ENCODE data around the gene HSD17B11. TPM values are rescaled to one million over a fixed set of nuclear protein-coding genes. Genes with fewer than 3 reads are reported as not detected.
"Not testable (repeated sequence)": the region's sequence is repeated elsewhere in the genome, so short reads cannot be mapped to it uniquely, and the experiment has no call there.

The HSD17B11 gene
- total RNA-seq, 1 donor from 2014 or later, result 26.2 TPM

- ATAC-seq (ENCODE audit: low read depth), result no peak
- no peaks in the 10 kb centered on the region for H3K36me3 Mint-ChIP-seq (ENCODE audit: low read depth)
- H3K4me3 Mint-ChIP-seq, result no peak within 1 kb of the TSS
- TF ChIP-seq CTCF (IDR thresholded peaks at IDR 0.05), result no peak
- H3K4me1 Mint-ChIP-seq, result no peaks in the 10 kb centered on the region
- no peaks in the 10 kb centered on the region for H3K27me3 Mint-ChIP-seq
- no peak within 1 kb of the TSS for H3K27ac Mint-ChIP-seq
- ChIA-PET CTCF (no interaction called here), POLR2A (no interaction called here)
- intact Hi-C loops (cut with micrococcal nuclease), result no loop called here
- no peaks in the 10 kb centered on the region for H3K9me3 Mint-ChIP-seq
- DNase-seq, result no peak
Measured at GRCh38 chr4:87322754-87323153, 68.2 kb downstream of the HSD17B11 start, which contains the start of gene HSD17B13. Gene HSD17B13 (minus strand): TSS chr4:87322882. CDS start chr4:87322841, 41 bp downstream.

- intact Hi-C loops (cut with micrococcal nuclease), result no loop called here
- POLR2A ChIA-PET, result no interaction called here
- no peak overlapping the region for H3K4me3 Mint-ChIP-seq
- TF ChIP-seq CTCF (IDR thresholded peaks at IDR 0.05), result no peak
- H3K27me3 Mint-ChIP-seq, result no peaks in the 10 kb centered on the region
- no peaks in the 10 kb centered on the region for H3K4me1 Mint-ChIP-seq
- CTCF ChIA-PET, result no interaction called here
- no peaks in the 10 kb centered on the region for H3K36me3 Mint-ChIP-seq (ENCODE audit: low read depth)
- H3K9me3 Mint-ChIP-seq, result no peaks in the 10 kb centered on the region
- DNase-seq, result no peak
- no peak for ATAC-seq (ENCODE audit: low read depth)
- no peak overlapping the region for H3K27ac Mint-ChIP-seq
Measured at GRCh38 chr4:87321888-87322287, 69.1 kb downstream of the HSD17B11 start.

- Mint-ChIP-seq H3K9me3 (no peaks in the 10 kb centered on the region), H3K27me3 (no peaks in the 10 kb centered on the region), H3K36me3 (ENCODE audit: low read depth) (no peaks in the 10 kb centered on the region), H3K27ac (no peak overlapping the region), H3K4me1 (no peaks in the 10 kb centered on the region), H3K4me3 (no peak overlapping the region)
- POLR2A ChIA-PET, result no interaction called here
- CTCF ChIA-PET, result no interaction called here
- ATAC-seq (ENCODE audit: low read depth) (no peak), DNase-seq (no peak)
- intact Hi-C loops (cut with micrococcal nuclease), result no loop called here
- no peak for TF ChIP-seq CTCF (IDR thresholded peaks at IDR 0.05)
Measured at GRCh38 chr4:87317527-87317926, 73.5 kb downstream of the HSD17B11 start.

- no peak overlapping the region for H3K27ac Mint-ChIP-seq
- H3K27me3 Mint-ChIP-seq, result no peaks in the 10 kb centered on the region
- H3K36me3 Mint-ChIP-seq (ENCODE audit: low read depth), result no peaks in the 10 kb centered on the region
- ATAC-seq (ENCODE audit: low read depth) (no peak), DNase-seq (no peak)
- no peaks in the 10 kb centered on the region for H3K4me1 Mint-ChIP-seq
- ChIA-PET CTCF (no interaction called here), POLR2A (no interaction called here)
- H3K4me3 Mint-ChIP-seq, result no peak overlapping the region
- TF ChIP-seq CTCF (IDR thresholded peaks at IDR 0.05), result no peak
- H3K9me3 Mint-ChIP-seq, result no peaks in the 10 kb centered on the region
- intact Hi-C loops (cut with micrococcal nuclease), result no loop called here
Measured at GRCh38 chr4:87316961-87317360, 74.0 kb downstream of the HSD17B11 start.

GRCh38 chr4:87315000-87315399 lies 76.0 kb downstream of the HSD17B11 start:
- POLR2A ChIA-PET; H3K27ac Mint-ChIP-seq; H3K36me3 Mint-ChIP-seq (ENCODE audit: low read depth); CTCF ChIA-PET; H3K4me3 Mint-ChIP-seq; intact Hi-C loops (cut with micrococcal nuclease); H3K9me3 Mint-ChIP-seq; ATAC-seq (ENCODE audit: low read depth); H3K27me3 Mint-ChIP-seq; H3K4me1 Mint-ChIP-seq; DNase-seq: not testable (repeated sequence)

- no peak for ATAC-seq (ENCODE audit: low read depth)
- CTCF ChIA-PET, result no interaction called here
- H3K27ac Mint-ChIP-seq, result no peak overlapping the region
- H3K4me3 Mint-ChIP-seq, result no peak overlapping the region
- H3K27me3 Mint-ChIP-seq, result no peaks in the 10 kb centered on the region
- no peak for DNase-seq
- POLR2A ChIA-PET, result no interaction called here
- TF ChIP-seq CTCF (IDR thresholded peaks at IDR 0.05), result no peak
- no peaks in the 10 kb centered on the region for H3K9me3 Mint-ChIP-seq
- no peaks in the 10 kb centered on the region for H3K4me1 Mint-ChIP-seq
- intact Hi-C loops (cut with micrococcal nuclease), result no loop called here
- no peaks in the 10 kb centered on the region for H3K36me3 Mint-ChIP-seq (ENCODE audit: low read depth)
Measured at GRCh38 chr4:87313756-87314155, 77.2 kb downstream of the HSD17B11 start.
